WTC11 (cell line): ENCODE measurements around the gene SNRPA1. TPM values are rescaled to one million over a fixed set of nuclear protein-coding genes. Genes with fewer than 3 reads are reported as not detected.
A peak's percentile ranks its signal among the peaks of the same experiment; 100 is the strongest.

ENCODE experiments used
- ATAC-seq: fragments of 200-7000 bp; cut with Tn5 transposase; 2 replicates; pipeline ENCODE4 v1.10.0; 2021; ENCODE audit warnings: mild to moderate bottlenecking, moderate library complexity
- CTCF ChIA-PET: fragments of 300-600 bp; sonication (Branson Sonifier 250); formaldehyde crosslinking; loops from one replicate; lab custom pipeline; 2021; ENCODE audit warnings: antibody characterized with exemption; lab: Charles Lee
- POLR2A ChIA-PET: fragments of 350-600 bp; sonication (Branson Sonifier 250); formaldehyde crosslinking; loops from one replicate; lab custom pipeline; 2021; ENCODE audit warnings: antibody characterized with exemption; lab: Charles Lee
- DNase-seq: peaks from one replicate; pipeline ENCODE4 v3.0.0; 2021; ENCODE audit warnings: low spot score
- H3K27ac Mint-ChIP-seq: 2 replicates; pipeline ENCODE4 v1.8.0; 2021; ENCODE audit warnings: mixed read lengths
- H3K27me3 Mint-ChIP-seq: 2 replicates; pipeline ENCODE4 v1.8.0; 2021; ENCODE audit warnings: low read depth, mild to moderate bottlenecking, moderate library complexity, mixed read lengths
- H3K36me3 Mint-ChIP-seq: 2 replicates; pipeline ENCODE4 v1.8.0; 2021; ENCODE audit warnings: mixed read lengths
- H3K4me1 Mint-ChIP-seq: 2 replicates; pipeline ENCODE4 v1.8.0; 2022; ENCODE audit warnings: mixed read lengths
- H3K4me3 Mint-ChIP-seq: 2 replicates; pipeline ENCODE4 v1.8.0; 2021; ENCODE audit warnings: mild to moderate bottlenecking, moderate library complexity, mixed read lengths
- H3K9me3 Mint-ChIP-seq: 2 replicates; pipeline ENCODE4 v1.8.0; 2021; ENCODE audit warnings: mixed read lengths
- CBFB ChIP-seq: sonication (generic); formaldehyde crosslinking; IDR thresholded peaks from 2 replicates; pipeline ENCODE4 v1.8.1; 2022; ENCODE audit warnings: mild to moderate bottlenecking, low read depth, missing genetic modification reagents
- GRHL2 ChIP-seq: fragments of 250-450 bp; sonication (Bioruptor Pico); IDR thresholded peaks from 2 replicates; pipeline ENCODE4 v1.8.0; 2022; ENCODE audit warnings: mild to moderate bottlenecking, moderate library complexity; ENCODE audit not compliant: insufficient replicate concordance, severe bottlenecking
- HMGA2 ChIP-seq: fragments of 250-450 bp; sonication (Bioruptor Pico); IDR thresholded peaks from 2 replicates; pipeline ENCODE4 v1.4.0; 2021; ENCODE audit warnings: mild to moderate bottlenecking, moderate library complexity
- KAT7 ChIP-seq: sonication (generic); formaldehyde crosslinking; IDR thresholded peaks from 2 replicates; pipeline ENCODE4 v1.8.1; 2023; ENCODE audit warnings: missing genetic modification reagents, mild to moderate bottlenecking, borderline replicate concordance
- NR1H2 ChIP-seq: sonication (generic); formaldehyde crosslinking; IDR thresholded peaks from 2 replicates; pipeline ENCODE4 v1.9.0; 2021; ENCODE audit warnings: mild to moderate bottlenecking, moderate library complexity, missing genetic modification reagents
- OVOL2 ChIP-seq: fragments of 250-450 bp; sonication (Bioruptor Pico); IDR thresholded peaks from 2 replicates; pipeline ENCODE4 v1.9.0; 2021; ENCODE audit warnings: mild to moderate bottlenecking, borderline replicate concordance
- SMAD3 ChIP-seq: sonication (generic); formaldehyde crosslinking; IDR thresholded peaks from 2 replicates; pipeline ENCODE4 v1.8.0; 2022; ENCODE audit warnings: missing genetic modification reagents, mild to moderate bottlenecking, borderline replicate concordance
- SOX15 ChIP-seq: fragments of 250-450 bp; sonication (Bioruptor Pico); IDR thresholded peaks from 2 replicates; pipeline ENCODE4 v1.9.0; 2021; ENCODE audit warnings: mild to moderate bottlenecking
- ZNF317 ChIP-seq: sonication (generic); formaldehyde crosslinking; IDR thresholded peaks from 2 replicates; pipeline ENCODE4 v1.8.1; 2023; ENCODE audit warnings: low read depth, mild to moderate bottlenecking, moderate library complexity, missing genetic modification reagents, borderline replicate concordance
- total RNA-seq: library from RNA; stranded (reverse); gene quantifications from 3 replicates; pipeline ENCODE4 v1.2.3, GENCODE V29; 2021
- TF ChIP-seq, protein P1 (sequence below): sonication (generic); formaldehyde crosslinking; IDR thresholded peaks from 2 replicates; pipeline ENCODE4 v1.8.0; 2022; ENCODE audit warnings: mild to moderate bottlenecking, missing genetic modification reagents
- TF ChIP-seq, protein P2 (sequence below): sonication (generic); formaldehyde crosslinking; IDR thresholded peaks from 2 replicates; pipeline ENCODE4 v1.8.1; 2023; ENCODE audit warnings: mild to moderate bottlenecking, missing genetic modification reagents, moderate library complexity
- TF ChIP-seq, protein P3 (sequence below): sonication (generic); formaldehyde crosslinking; IDR thresholded peaks from 2 replicates; pipeline ENCODE4 v1.8.0; 2023; ENCODE audit warnings: missing genetic modification reagents
- TF ChIP-seq, protein P4 (sequence below): sonication (generic); formaldehyde crosslinking; IDR thresholded peaks from 2 replicates; pipeline ENCODE4 v1.8.1; 2023; ENCODE audit warnings: mild to moderate bottlenecking, missing genetic modification reagents, borderline replicate concordance
- TF ChIP-seq, protein P5 (sequence below): sonication (generic); formaldehyde crosslinking; IDR thresholded peaks from 2 replicates; pipeline ENCODE4 v1.8.1; 2023; ENCODE audit warnings: mild to moderate bottlenecking, missing genetic modification reagents, moderate library complexity
- TF ChIP-seq, protein P6 (sequence below): fragments of 250-450 bp; sonication (Bioruptor Pico); IDR thresholded peaks from 2 replicates; pipeline ENCODE4 v1.9.0; 2021; ENCODE audit warnings: mild to moderate bottlenecking
- TF ChIP-seq, protein P7 (sequence below): sonication (generic); formaldehyde crosslinking; IDR thresholded peaks from 2 replicates; pipeline ENCODE4 v1.8.0; 2022; ENCODE audit warnings: missing genetic modification reagents
- TF ChIP-seq, protein P8 (sequence below): sonication (generic); formaldehyde crosslinking; IDR thresholded peaks from 2 replicates; pipeline ENCODE4 v1.8.1; 2022; ENCODE audit warnings: mild to moderate bottlenecking, moderate library complexity, missing genetic modification reagents
- TF ChIP-seq, protein P9 (sequence below): sonication (generic); formaldehyde crosslinking; IDR thresholded peaks from 2 replicates; pipeline ENCODE4 v1.8.0; 2023; ENCODE audit warnings: missing genetic modification reagents, mild to moderate bottlenecking, borderline replicate concordance

SNRPA1 gene
- total RNA-seq, 1 experiment from 2014 or later: 170 TPM

DNA sequence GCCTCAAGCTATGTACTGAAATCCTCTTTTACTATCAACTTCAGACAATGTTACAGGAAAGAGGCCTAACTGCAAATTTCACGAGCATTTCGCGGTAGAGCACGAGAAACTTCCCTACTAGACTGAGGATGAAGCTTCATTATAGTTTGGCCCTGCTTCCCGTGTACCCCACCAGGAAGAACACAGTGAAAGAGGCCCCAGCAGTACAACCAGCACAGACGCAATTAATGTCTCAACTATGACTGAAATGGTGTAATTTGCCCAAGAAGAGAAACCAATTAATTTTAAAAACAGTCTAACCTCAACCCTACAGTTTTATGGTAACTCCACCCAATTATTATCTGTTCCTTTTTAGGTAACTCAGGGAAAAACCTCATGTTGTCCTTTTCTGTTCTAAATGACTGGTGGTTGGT lies 55.3 kb downstream of the SNRPA1 start:
- ChIA-PET CTCF (interaction anchor here (0.8 to 1.6 kb wide), 5 partner anchors 18 to 231 kb away, joined by 3 to 7 read pairs (median 6); no protein-coding TSS in a partner anchor), POLR2A (no interaction called here)
- H3K36me3 Mint-ChIP-seq: peaks cover 17% of the 10 kb centered on the region
- ATAC-seq (no peak), DNase-seq (no peak)
- H3K27me3 Mint-ChIP-seq: no peaks in the 10 kb centered on the region
- peak overlapping the region; percentile 15; the same call in 1 of the 2 replicates for H3K27ac Mint-ChIP-seq
- no peak overlapping the region for H3K4me3 Mint-ChIP-seq
- H3K9me3 Mint-ChIP-seq: no peaks in the 10 kb centered on the region
- H3K4me1 Mint-ChIP-seq: peaks cover 57% of the 10 kb centered on the region
- TF ChIP-seq, protein P1, sequence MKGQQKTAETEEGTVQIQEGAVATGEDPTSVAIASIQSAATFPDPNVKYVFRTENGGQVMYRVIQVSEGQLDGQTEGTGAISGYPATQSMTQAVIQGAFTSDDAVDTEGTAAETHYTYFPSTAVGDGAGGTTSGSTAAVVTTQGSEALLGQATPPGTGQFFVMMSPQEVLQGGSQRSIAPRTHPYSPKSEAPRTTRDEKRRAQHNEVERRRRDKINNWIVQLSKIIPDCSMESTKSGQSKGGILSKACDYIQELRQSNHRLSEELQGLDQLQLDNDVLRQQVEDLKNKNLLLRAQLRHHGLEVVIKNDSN (CRISPR knock-in tag): no peak
- TF ChIP-seq GRHL2 (CRISPR knock-in tag) (no peak), ZNF317 (CRISPR knock-in tag) (no peak), SMAD3 (CRISPR knock-in tag) (no peak), SOX15 (CRISPR knock-in tag) (no peak), NR1H2 (no peak), CBFB (CRISPR knock-in tag) (no peak), OVOL2 (CRISPR knock-in tag) (no peak), KAT7 (CRISPR knock-in tag) (no peak), HMGA2 (CRISPR knock-in tag) (no peak)
- TF ChIP-seq, protein P2, sequence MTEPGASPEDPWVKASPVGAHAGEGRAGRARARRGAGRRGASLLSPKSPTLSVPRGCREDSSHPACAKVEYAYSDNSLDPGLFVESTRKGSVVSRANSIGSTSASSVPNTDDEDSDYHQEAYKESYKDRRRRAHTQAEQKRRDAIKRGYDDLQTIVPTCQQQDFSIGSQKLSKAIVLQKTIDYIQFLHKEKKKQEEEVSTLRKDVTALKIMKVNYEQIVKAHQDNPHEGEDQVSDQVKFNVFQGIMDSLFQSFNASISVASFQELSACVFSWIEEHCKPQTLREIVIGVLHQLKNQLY: no peak
- TF ChIP-seq, protein P3, sequence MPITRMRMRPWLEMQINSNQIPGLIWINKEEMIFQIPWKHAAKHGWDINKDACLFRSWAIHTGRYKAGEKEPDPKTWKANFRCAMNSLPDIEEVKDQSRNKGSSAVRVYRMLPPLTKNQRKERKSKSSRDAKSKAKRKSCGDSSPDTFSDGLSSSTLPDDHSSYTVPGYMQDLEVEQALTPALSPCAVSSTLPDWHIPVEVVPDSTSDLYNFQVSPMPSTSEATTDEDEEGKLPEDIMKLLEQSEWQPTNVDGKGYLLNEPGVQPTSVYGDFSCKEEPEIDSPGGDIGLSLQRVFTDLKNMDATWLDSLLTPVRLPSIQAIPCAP: no peak
- TF ChIP-seq, protein P4, sequence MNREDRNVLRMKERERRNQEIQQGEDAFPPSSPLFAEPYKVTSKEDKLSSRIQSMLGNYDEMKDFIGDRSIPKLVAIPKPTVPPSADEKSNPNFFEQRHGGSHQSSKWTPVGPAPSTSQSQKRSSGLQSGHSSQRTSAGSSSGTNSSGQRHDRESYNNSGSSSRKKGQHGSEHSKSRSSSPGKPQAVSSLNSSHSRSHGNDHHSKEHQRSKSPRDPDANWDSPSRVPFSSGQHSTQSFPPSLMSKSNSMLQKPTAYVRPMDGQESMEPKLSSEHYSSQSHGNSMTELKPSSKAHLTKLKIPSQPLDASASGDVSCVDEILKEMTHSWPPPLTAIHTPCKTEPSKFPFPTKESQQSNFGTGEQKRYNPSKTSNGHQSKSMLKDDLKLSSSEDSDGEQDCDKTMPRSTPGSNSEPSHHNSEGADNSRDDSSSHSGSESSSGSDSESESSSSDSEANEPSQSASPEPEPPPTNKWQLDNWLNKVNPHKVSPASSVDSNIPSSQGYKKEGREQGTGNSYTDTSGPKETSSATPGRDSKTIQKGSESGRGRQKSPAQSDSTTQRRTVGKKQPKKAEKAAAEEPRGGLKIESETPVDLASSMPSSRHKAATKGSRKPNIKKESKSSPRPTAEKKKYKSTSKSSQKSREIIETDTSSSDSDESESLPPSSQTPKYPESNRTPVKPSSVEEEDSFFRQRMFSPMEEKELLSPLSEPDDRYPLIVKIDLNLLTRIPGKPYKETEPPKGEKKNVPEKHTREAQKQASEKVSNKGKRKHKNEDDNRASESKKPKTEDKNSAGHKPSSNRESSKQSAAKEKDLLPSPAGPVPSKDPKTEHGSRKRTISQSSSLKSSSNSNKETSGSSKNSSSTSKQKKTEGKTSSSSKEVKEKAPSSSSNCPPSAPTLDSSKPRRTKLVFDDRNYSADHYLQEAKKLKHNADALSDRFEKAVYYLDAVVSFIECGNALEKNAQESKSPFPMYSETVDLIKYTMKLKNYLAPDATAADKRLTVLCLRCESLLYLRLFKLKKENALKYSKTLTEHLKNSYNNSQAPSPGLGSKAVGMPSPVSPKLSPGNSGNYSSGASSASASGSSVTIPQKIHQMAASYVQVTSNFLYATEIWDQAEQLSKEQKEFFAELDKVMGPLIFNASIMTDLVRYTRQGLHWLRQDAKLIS (CRISPR knock-in tag): no peak
- TF ChIP-seq, protein P5, sequence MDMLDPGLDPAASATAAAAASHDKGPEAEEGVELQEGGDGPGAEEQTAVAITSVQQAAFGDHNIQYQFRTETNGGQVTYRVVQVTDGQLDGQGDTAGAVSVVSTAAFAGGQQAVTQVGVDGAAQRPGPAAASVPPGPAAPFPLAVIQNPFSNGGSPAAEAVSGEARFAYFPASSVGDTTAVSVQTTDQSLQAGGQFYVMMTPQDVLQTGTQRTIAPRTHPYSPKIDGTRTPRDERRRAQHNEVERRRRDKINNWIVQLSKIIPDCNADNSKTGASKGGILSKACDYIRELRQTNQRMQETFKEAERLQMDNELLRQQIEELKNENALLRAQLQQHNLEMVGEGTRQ (CRISPR knock-in tag): no peak
- TF ChIP-seq, protein P6, sequence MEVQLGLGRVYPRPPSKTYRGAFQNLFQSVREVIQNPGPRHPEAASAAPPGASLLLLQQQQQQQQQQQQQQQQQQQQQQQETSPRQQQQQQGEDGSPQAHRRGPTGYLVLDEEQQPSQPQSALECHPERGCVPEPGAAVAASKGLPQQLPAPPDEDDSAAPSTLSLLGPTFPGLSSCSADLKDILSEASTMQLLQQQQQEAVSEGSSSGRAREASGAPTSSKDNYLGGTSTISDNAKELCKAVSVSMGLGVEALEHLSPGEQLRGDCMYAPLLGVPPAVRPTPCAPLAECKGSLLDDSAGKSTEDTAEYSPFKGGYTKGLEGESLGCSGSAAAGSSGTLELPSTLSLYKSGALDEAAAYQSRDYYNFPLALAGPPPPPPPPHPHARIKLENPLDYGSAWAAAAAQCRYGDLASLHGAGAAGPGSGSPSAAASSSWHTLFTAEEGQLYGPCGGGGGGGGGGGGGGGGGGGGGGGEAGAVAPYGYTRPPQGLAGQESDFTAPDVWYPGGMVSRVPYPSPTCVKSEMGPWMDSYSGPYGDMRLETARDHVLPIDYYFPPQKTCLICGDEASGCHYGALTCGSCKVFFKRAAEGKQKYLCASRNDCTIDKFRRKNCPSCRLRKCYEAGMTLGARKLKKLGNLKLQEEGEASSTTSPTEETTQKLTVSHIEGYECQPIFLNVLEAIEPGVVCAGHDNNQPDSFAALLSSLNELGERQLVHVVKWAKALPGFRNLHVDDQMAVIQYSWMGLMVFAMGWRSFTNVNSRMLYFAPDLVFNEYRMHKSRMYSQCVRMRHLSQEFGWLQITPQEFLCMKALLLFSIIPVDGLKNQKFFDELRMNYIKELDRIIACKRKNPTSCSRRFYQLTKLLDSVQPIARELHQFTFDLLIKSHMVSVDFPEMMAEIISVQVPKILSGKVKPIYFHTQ (CRISPR knock-in tag): no peak
- TF ChIP-seq, protein P7, sequence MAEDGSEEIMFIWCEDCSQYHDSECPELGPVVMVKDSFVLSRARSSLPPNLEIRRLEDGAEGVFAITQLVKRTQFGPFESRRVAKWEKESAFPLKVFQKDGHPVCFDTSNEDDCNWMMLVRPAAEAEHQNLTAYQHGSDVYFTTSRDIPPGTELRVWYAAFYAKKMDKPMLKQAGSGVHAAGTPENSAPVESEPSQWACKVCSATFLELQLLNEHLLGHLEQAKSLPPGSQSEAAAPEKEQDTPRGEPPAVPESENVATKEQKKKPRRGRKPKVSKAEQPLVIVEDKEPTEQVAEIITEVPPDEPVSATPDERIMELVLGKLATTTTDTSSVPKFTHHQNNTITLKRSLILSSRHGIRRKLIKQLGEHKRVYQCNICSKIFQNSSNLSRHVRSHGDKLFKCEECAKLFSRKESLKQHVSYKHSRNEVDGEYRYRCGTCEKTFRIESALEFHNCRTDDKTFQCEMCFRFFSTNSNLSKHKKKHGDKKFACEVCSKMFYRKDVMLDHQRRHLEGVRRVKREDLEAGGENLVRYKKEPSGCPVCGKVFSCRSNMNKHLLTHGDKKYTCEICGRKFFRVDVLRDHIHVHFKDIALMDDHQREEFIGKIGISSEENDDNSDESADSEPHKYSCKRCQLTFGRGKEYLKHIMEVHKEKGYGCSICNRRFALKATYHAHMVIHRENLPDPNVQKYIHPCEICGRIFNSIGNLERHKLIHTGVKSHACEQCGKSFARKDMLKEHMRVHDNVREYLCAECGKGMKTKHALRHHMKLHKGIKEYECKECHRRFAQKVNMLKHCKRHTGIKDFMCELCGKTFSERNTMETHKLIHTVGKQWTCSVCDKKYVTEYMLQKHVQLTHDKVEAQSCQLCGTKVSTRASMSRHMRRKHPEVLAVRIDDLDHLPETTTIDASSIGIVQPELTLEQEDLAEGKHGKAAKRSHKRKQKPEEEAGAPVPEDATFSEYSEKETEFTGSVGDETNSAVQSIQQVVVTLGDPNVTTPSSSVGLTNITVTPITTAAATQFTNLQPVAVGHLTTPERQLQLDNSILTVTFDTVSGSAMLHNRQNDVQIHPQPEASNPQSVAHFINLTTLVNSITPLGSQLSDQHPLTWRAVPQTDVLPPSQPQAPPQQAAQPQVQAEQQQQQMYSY (CRISPR knock-in tag): no peak
- TF ChIP-seq, protein P8, sequence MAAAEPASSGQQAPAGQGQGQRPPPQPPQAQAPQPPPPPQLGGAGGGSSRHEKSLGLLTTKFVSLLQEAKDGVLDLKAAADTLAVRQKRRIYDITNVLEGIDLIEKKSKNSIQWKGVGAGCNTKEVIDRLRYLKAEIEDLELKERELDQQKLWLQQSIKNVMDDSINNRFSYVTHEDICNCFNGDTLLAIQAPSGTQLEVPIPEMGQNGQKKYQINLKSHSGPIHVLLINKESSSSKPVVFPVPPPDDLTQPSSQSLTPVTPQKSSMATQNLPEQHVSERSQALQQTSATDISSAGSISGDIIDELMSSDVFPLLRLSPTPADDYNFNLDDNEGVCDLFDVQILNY (CRISPR knock-in tag): no peak
- TF ChIP-seq, protein P9, sequence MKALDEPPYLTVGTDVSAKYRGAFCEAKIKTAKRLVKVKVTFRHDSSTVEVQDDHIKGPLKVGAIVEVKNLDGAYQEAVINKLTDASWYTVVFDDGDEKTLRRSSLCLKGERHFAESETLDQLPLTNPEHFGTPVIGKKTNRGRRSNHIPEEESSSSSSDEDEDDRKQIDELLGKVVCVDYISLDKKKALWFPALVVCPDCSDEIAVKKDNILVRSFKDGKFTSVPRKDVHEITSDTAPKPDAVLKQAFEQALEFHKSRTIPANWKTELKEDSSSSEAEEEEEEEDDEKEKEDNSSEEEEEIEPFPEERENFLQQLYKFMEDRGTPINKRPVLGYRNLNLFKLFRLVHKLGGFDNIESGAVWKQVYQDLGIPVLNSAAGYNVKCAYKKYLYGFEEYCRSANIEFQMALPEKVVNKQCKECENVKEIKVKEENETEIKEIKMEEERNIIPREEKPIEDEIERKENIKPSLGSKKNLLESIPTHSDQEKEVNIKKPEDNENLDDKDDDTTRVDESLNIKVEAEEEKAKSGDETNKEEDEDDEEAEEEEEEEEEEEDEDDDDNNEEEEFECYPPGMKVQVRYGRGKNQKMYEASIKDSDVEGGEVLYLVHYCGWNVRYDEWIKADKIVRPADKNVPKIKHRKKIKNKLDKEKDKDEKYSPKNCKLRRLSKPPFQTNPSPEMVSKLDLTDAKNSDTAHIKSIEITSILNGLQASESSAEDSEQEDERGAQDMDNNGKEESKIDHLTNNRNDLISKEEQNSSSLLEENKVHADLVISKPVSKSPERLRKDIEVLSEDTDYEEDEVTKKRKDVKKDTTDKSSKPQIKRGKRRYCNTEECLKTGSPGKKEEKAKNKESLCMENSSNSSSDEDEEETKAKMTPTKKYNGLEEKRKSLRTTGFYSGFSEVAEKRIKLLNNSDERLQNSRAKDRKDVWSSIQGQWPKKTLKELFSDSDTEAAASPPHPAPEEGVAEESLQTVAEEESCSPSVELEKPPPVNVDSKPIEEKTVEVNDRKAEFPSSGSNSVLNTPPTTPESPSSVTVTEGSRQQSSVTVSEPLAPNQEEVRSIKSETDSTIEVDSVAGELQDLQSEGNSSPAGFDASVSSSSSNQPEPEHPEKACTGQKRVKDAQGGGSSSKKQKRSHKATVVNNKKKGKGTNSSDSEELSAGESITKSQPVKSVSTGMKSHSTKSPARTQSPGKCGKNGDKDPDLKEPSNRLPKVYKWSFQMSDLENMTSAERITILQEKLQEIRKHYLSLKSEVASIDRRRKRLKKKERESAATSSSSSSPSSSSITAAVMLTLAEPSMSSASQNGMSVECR (CRISPR knock-in tag): no peak
